Spleen (tissue), 11 donors: Measurements from ENCODE around the gene DNAJC19. TPM values are rescaled to one million over a fixed set of nuclear protein-coding genes. Genes with fewer than 3 reads are reported as not detected.
A peak's percentile ranks its signal among the peaks of the same experiment; 100 is the strongest.
"Not testable (repeated sequence)": the region's sequence is repeated elsewhere in the genome, so short reads cannot be mapped to it uniquely, and the experiment has no call there.

Experiments
- DNase-seq: peaks from one replicate; pipeline ENCODE4 v3.0.0-alpha.2; 2020
- H3K27ac ChIP-seq, 8 donors: fragments of 200-600 bp; sonication (generic) in 7 of 8; 1 replicate in 4 of 8; 2 replicates in 4 of 8; pipeline versions ENCODE4 v1.5.0 to v1.8.0; 2016 to 2021; ENCODE audit warnings: inconsistent platforms in 4 of 8, mild to moderate bottlenecking in 4 of 8, moderate library complexity in 1 of 8
- H3K27me3 ChIP-seq, 7 donors: fragments of 200-600 bp; sonication (generic) in 6 of 7; replicated peaks in 1 of 7; 1 replicate in 4 of 7; 2 replicates in 3 of 7; pipeline versions ENCODE4 v1.5.0 to v1.8.0; 2016 to 2021; ENCODE audit warnings: inconsistent platforms in 3 of 7, mild to moderate bottlenecking in 1 of 7
- H3K36me3 ChIP-seq, 6 donors: fragments of 200-600 bp; sonication (generic) in 5 of 6; 1 replicate in 4 of 6; 2 replicates in 2 of 6; pipeline versions ENCODE4 v1.5.0 to v1.8.0; 2016 to 2021; ENCODE audit warnings: inconsistent platforms in 2 of 6
- H3K4me1 ChIP-seq, 6 donors: fragments of 200-600 bp; sonication (generic) in 5 of 6; 1 replicate in 3 of 6; 2 replicates in 3 of 6; pipeline versions ENCODE4 v1.5.0 to v1.8.0; 2016 to 2021; ENCODE audit warnings: inconsistent platforms in 3 of 6
- H3K4me3 ChIP-seq, 8 donors: fragments of 200-600 bp; sonication (generic) in 7 of 8; 1 replicate in 4 of 8; 2 replicates in 4 of 8; pipeline versions ENCODE4 v1.5.0 to v1.8.0; 2016 to 2021; ENCODE audit warnings: inconsistent platforms in 4 of 8, mild to moderate bottlenecking in 4 of 8, moderate library complexity in 2 of 8
- H3K9me3 ChIP-seq, 8 donors: fragments of 200-600 bp; sonication (generic) in 7 of 8; 1 replicate in 4 of 8; 2 replicates in 4 of 8; pipeline versions ENCODE4 v1.5.0 to v1.8.0; 2016 to 2021; ENCODE audit warnings: inconsistent platforms in 4 of 8
- POLR2A ChIP-seq, 3 donors: fragments of 450-650 bp; IDR thresholded peaks; one replicate each; pipeline ENCODE4 v1.5.1; 2017; ENCODE audit warnings: antibody characterized with exemption in 3 of 3, mild to moderate bottlenecking in 1 of 3
- POLR2AphosphoS5 ChIP-seq, 3 donors: sonication (generic); formaldehyde crosslinking; IDR thresholded peaks; one replicate each; pipeline ENCODE4 v1.5.1; 2017; ENCODE audit warnings: antibody characterized with exemption in 3 of 3
- WGBS, 5 donors: extraction: QIAGEN DNeasy Blood & Tissue Kit in 3 of 5; methylation state at CpG; one replicate each; pipeline versions ENCODE4 v1.1.5 to v1.1.7; 2013 to 2018; 5-methylcytosine and 5-hydroxymethylcytosine counted together
- intact Hi-C: fragments of 100-400 bp; cut with DNase I; formaldehyde crosslinking; loops from one replicate; pipeline ENCODE4 v1.15.0; 2023; ENCODE audit warnings: low total_unique reads
- polyA plus RNA-seq, 3 donors: library from polyadenylated mRNA; stranded (reverse); fragments of 200-250 nt; gene quantifications; one replicate each; pipeline ENCODE4 v1.2.1, GENCODE V29; 2013
- total RNA-seq, 7 donors: library from RNA; depleted of rRNA in 3 of 7; stranded (reverse); fragments of >200 nt in 3 of 7; fragmentation: NEBNext Ultra II Directional in 4 of 7; extraction: Animal tissue kit (Norgen Biotek cat#: 25700) in 4 of 7; gene quantifications; one replicate each; pipeline versions ENCODE4 v1.1.0 to v1.2.1, GENCODE V29; 2016 to 2021
- TF ChIP-seq, protein P1 (sequence below), 11 experiments: fragments of 200-600 bp in 7 of 11; fragments of 450-650 bp in 4 of 11; sonication (generic) in 4 of 11; IDR thresholded peaks in 8 of 11; conservative IDR thresholded peaks in 3 of 11; 1 replicate in 7 of 11; 2 replicates in 4 of 11; pipeline versions ENCODE4 v1.4.0 to v1.8.0; 2016 to 2021; ENCODE audit warnings: antibody characterized with exemption in 11 of 11, inconsistent platforms in 4 of 11, mild to moderate bottlenecking in 1 of 11
- donor health status: healthy with polysubstance abuse.
- donor health status: DM: no; HTN: no; CAD: no; lungs with moderate emphysema.
- donor health status: DM: no; HTN: no; CAD: no.
- donor health status: Bipolar disorder and iron deficiency.
- donor health status: healthy.
- donor health status: DM: no; HTN: no; CAD: no.
- donor health status: DM: yes; HTN: yes; CAD: no.

DNAJC19 gene
- total and polyA plus RNA-seq, 10 donors, result 27.6 to 54.0 (median 40.3) TPM

DNA sequence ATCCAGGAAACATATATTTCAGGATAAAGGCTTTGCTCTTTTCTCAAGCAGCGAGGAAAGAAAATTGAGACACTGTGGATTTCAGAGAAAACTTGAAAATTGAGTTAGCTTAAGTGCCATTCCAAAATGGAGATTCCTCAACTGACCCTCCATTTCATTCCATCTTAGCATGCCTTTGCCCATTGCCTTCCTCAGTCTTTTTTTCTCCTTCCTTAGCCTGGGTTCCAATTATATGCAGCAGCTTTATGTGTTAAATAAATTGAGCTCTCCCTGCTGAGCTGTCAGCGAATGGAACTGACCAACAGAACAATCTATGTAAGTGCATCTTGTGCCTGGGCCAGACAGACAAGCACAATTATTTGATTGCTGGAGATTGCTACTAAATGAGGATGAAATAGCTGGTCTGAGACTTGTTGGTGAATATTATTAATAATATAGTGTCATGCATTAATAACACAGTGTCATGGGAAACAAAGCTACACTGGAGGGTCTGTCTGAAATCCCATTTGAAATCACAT, 6.9 kb upstream of the DNAJC19 start:
- DNase-seq, result no peak
- H3K4me1 ChIP-seq, result no peaks in the 10 kb centered on the region
- no peak overlapping the region for H3K27ac ChIP-seq
- H3K36me3 ChIP-seq, result no peaks in the 10 kb centered on the region
- WGBS, 5 donors, result 79 to 98% (median 90%) methylated on average over 2 of the region's 2 CpGs
- intact Hi-C loops, result no loop called here
- H3K9me3 ChIP-seq, result peaks cover 0 to 18% (median 14%) of the 10 kb centered on the region in 8 donors
- TF ChIP-seq, protein P1, sequence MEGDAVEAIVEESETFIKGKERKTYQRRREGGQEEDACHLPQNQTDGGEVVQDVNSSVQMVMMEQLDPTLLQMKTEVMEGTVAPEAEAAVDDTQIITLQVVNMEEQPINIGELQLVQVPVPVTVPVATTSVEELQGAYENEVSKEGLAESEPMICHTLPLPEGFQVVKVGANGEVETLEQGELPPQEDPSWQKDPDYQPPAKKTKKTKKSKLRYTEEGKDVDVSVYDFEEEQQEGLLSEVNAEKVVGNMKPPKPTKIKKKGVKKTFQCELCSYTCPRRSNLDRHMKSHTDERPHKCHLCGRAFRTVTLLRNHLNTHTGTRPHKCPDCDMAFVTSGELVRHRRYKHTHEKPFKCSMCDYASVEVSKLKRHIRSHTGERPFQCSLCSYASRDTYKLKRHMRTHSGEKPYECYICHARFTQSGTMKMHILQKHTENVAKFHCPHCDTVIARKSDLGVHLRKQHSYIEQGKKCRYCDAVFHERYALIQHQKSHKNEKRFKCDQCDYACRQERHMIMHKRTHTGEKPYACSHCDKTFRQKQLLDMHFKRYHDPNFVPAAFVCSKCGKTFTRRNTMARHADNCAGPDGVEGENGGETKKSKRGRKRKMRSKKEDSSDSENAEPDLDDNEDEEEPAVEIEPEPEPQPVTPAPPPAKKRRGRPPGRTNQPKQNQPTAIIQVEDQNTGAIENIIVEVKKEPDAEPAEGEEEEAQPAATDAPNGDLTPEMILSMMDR (IDR thresholded peaks at IDR 0.05 in 8 of 11, conservative IDR thresholded peaks at IDR 0.05 in 3 of 11), result no peak
- TF ChIP-seq POLR2A (IDR thresholded peaks at IDR 0.05), result no peak
- no peak for TF ChIP-seq POLR2AphosphoS5 (IDR thresholded peaks at IDR 0.05)
- H3K27me3 ChIP-seq, result no peaks in the 10 kb centered on the region
- no peak overlapping the region for H3K4me3 ChIP-seq

DNA sequence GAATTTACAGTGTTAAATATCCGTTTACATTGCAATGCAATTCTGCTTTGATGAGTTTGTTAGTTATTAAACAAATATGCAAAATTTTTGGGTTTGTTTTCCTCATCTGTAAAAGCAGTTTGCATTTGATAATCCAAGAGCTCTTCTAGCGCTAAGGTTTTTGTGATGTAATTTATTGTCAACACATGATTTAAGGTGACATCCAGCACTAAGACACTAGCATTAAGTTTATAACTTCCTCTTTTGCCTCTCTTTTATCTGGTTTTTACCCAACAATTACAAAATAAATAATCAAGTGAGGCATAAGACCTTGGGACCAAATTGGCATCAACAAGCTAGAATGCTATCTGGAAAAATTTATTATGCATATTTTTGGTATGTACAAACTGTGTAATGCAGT, 969 bp upstream of the DNAJC19 start:
- intact Hi-C loops, result no loop called here
- TF ChIP-seq POLR2AphosphoS5 (IDR thresholded peaks at IDR 0.05) (no peak), POLR2A (IDR thresholded peaks at IDR 0.05) (no peak)
- TF ChIP-seq, protein P1 (IDR thresholded peaks at IDR 0.05 in 8 of 11, conservative IDR thresholded peaks at IDR 0.05 in 3 of 11), result no peak
- peaks cover 16 to 43% (median 29%) of the 10 kb centered on the region in 6 donors for H3K4me1 ChIP-seq
- no peak for DNase-seq
- H3K9me3 ChIP-seq, result no peaks in the 10 kb centered on the region
- peaks cover 0 to 26% (median 17%) of the 10 kb centered on the region in 6 donors for H3K36me3 ChIP-seq
- H3K27ac ChIP-seq, result peak overlapping the region in 6 of 8 donors; percentile 79 to 89 (median 88)
- peak overlapping the region in 6 of 8 donors; percentile 64 to 84 (median 70) for H3K4me3 ChIP-seq
- WGBS, 5 donors, result 9 to 16% (median 11%) methylated on average over 2 of the region's 2 CpGs
- H3K27me3 ChIP-seq, result no peaks in the 10 kb centered on the region

DNA sequence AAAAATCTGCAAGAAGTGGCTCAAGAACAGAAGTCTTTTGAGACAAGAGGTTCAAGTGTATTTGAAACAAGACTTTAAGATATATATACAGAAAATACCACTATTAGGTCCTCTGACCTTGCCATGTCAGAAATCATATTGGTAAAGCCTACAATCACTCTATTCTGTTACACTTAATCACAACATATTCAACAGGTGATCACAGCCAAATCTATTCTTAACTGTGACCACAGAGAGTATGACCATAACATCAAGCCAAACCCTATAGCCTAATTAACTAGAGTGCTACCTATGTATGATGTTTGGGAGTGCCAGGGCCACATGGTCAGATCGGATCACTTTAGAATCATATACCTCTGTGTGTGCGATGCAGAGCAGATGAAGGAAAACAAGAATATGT, 2.2 kb downstream of the DNAJC19 start:
- no peak overlapping the region for H3K27ac ChIP-seq
- no peaks in the 10 kb centered on the region for H3K9me3 ChIP-seq
- peaks cover 0 to 57% (median 33%) of the 10 kb centered on the region in 6 donors for H3K36me3 ChIP-seq
- TF ChIP-seq POLR2A (IDR thresholded peaks at IDR 0.05), result no peak
- TF ChIP-seq, protein P1 (IDR thresholded peaks at IDR 0.05 in 8 of 11, conservative IDR thresholded peaks at IDR 0.05 in 3 of 11), result no peak
- no peak for TF ChIP-seq POLR2AphosphoS5 (IDR thresholded peaks at IDR 0.05)
- intact Hi-C loops, result no loop called here
- no peaks in the 10 kb centered on the region for H3K27me3 ChIP-seq
- no peak for DNase-seq
- 92 to 100% (median 98%) methylated on average over 2 of the region's 2 CpGs for WGBS, 5 donors
- H3K4me1 ChIP-seq, result peaks cover 16 to 43% (median 33%) of the 10 kb centered on the region in 6 donors
- no peak overlapping the region for H3K4me3 ChIP-seq

DNA sequence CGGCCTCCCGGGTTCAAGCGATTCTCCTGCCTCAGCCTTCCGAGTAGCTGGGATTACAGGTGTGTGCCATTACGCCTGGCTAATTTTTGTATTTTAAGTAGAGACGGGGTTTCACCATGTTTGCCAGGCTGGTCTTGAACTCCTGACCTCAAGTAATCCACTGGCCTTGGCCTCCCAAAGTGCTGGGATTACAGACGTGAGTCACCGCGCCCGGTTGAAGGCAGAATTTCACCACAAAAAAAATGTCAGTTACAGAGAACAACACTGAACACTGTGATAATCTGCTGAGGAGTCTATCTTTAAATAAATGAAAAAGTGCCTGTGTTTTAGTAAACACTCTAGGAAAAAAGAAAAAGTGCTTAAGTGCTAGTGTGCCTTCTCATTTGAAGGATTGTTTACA, 3.2 kb downstream of the DNAJC19 start:
- DNase-seq, intact Hi-C loops, H3K4me3 ChIP-seq, H3K9me3 ChIP-seq, H3K27ac ChIP-seq, H3K27me3 ChIP-seq: not testable (repeated sequence)
- peaks cover 16 to 44% (median 34%) of the 10 kb centered on the region in 6 donors for H3K4me1 ChIP-seq
- H3K36me3 ChIP-seq, result peaks cover 0 to 67% (median 34%) of the 10 kb centered on the region in 6 donors
- WGBS, 5 donors, result 77 to 85% (median 84%) methylated on average over 10 of the region's 10 CpGs
